Spleen (tissue), 7 donors: Measurements from ENCODE around the gene ALDH3B1.

Experiments
- CTCF ChIP-seq, 11 experiments: fragments of 200-600 bp in 7 of 11; fragments of 450-650 bp in 4 of 11; sonication (generic) in 4 of 11; IDR thresholded peaks in 8 of 11; conservative IDR thresholded peaks in 3 of 11; 1 replicate in 7 of 11; 2 replicates in 4 of 11; pipeline versions ENCODE4 v1.4.0 to v1.8.0; 2016 to 2021; ENCODE audit warnings: antibody characterized with exemption in 11 of 11, inconsistent platforms in 4 of 11, mild to moderate bottlenecking in 1 of 11
- POLR2A ChIP-seq, 3 donors: fragments of 450-650 bp; IDR thresholded peaks; one replicate each; pipeline ENCODE4 v1.5.1; 2017; ENCODE audit warnings: antibody characterized with exemption in 3 of 3, mild to moderate bottlenecking in 1 of 3
- POLR2AphosphoS5 ChIP-seq, 3 donors: sonication (generic); formaldehyde crosslinking; IDR thresholded peaks; one replicate each; pipeline ENCODE4 v1.5.1; 2017; ENCODE audit warnings: antibody characterized with exemption in 3 of 3
- donor health status: DM: no; HTN: no; CAD: no; lungs with moderate emphysema.
- donor health status: DM: no; HTN: no; CAD: no.
- donor health status: DM: no; HTN: no; CAD: no.

GRCh38 chr11:68019486-68019885 lies 9.4 kb downstream of the ALDH3B1 start:
- TF ChIP-seq CTCF (IDR thresholded peaks at IDR 0.05 in 8 of 11, conservative IDR thresholded peaks at IDR 0.05 in 3 of 11) (no peak), POLR2A (IDR thresholded peaks at IDR 0.05) (no peak), POLR2AphosphoS5 (IDR thresholded peaks at IDR 0.05) (no peak)
